Measurements from ENCODE around the gene SLA2. TPM values are rescaled to one million over a fixed set of nuclear protein-coding genes. Genes with fewer than 3 reads are reported as not detected.
A peak's percentile ranks its signal among the peaks of the same experiment; 100 is the strongest.

The SLA2 gene
- total and polyA plus RNA-seq, 2 of the 8 experiments (the other 6 are each of a cell fraction or from before 2014, with no cell fraction given) = 0.18 TPM; not detected in 1

- DNase-seq (ENCODE audit: low read depth in 1 of 2, low spot score in 2 of 2) = no peak
- Histone ChIP-seq H3K14ac (ENCODE audit: insufficient read length) (no peak overlapping the region), H3K27me3 (replicated peaks in 1 of 4; ENCODE audit: control insufficient read depth in 3 of 4, extremely low read depth in 1 of 4, insufficient read depth in 3 of 4, low read length in 3 of 4) (no peaks in the 10 kb centered on the region), H3K4me3 (ENCODE audit: extremely low read depth in 1 of 4, insufficient read depth in 2 of 4, low read depth in 3 of 4, low read length in 4 of 4) (no peak overlapping the region), H3K79me1 (ENCODE audit: low read depth, low read length) (peaks cover 7% of the 10 kb centered on the region), H2AFZ (ENCODE audit: low read length) (no peak overlapping the region), H3K4me2 (ENCODE audit: insufficient read depth in 1 of 2, low read depth in 2 of 2, low read length in 2 of 2) (no peak overlapping the region), H4K5ac (ENCODE audit: insufficient read length, low read depth, low read length) (no peak overlapping the region), H3K4ac (replicated peaks; ENCODE audit: insufficient read length, low read depth, low read length) (no peak overlapping the region), H3K23me2 (ENCODE audit: low read depth, low read length) (peaks cover 12% of the 10 kb centered on the region), H2BK15ac (ENCODE audit: low read length) (no peak overlapping the region), H3K18ac (ENCODE audit: extremely low read depth, low read length) (no peak overlapping the region), H4K20me1 (replicated peaks in 1 of 2; ENCODE audit: control insufficient read depth in 1 of 2, insufficient read depth in 2 of 2, low read length in 2 of 2) (peaks cover 4% of the 10 kb centered on the region in 2 experiments), H3K56ac (replicated peaks; ENCODE audit: insufficient read length, low read depth, low read length) (no peak overlapping the region), H2AK5ac (ENCODE audit: low read depth, low read length) (no peak overlapping the region), H3K79me2 (ENCODE audit: control insufficient read depth in 1 of 2, insufficient read depth in 2 of 2, low read length in 2 of 2) (peaks cover 16 to 50% of the 10 kb centered on the region in 2 experiments), H2BK5ac (ENCODE audit: low read depth, low read length) (no peak overlapping the region; the same call in 1 of the 2 replicates), H3K4me1 (replicated peaks in 1 of 4; ENCODE audit: control insufficient read depth in 3 of 4, insufficient read depth in 4 of 4, low read length in 3 of 4) (peaks cover 0 to 9% (median 6%) of the 10 kb centered on the region in 4 experiments; a peak in 6 of 7 replicates), H3K36me3 (ENCODE audit: control insufficient read depth in 2 of 4, insufficient read depth in 4 of 4, low read length in 3 of 4) (peaks cover 4 to 45% (median 22%) of the 10 kb centered on the region in 4 experiments), H4K8ac (ENCODE audit: extremely low read depth, insufficient read depth, low read length) (peak overlapping the region; percentile 82; the same call in 1 of the 2 replicates), H3K9ac (replicated peaks in 1 of 4; ENCODE audit: extremely low read depth in 1 of 4, low read depth in 3 of 4, low read length in 3 of 4) (no peak overlapping the region), H3K27ac (ENCODE audit: low read depth, low read length) (no peak overlapping the region), H2BK20ac (ENCODE audit: low read length) (no peak overlapping the region), H3K23ac (ENCODE audit: insufficient read length) (no peak overlapping the region), H2BK120ac (replicated peaks; ENCODE audit: low read depth, low read length) (no peak overlapping the region), H3K9me3 (ENCODE audit: insufficient read depth in 2 of 2, low read depth in 1 of 2, low read length in 1 of 2) (no peaks in the 10 kb centered on the region), H2BK12ac (ENCODE audit: low read depth, low read length) (0 out of 2 replicates have a peak overlapping the region, but pooled peaks have one; percentile 50), H4K91ac (replicated peaks; ENCODE audit: insufficient read length, low read length) (peak overlapping the region; percentile 22)
- WGBS, 2 experiments (ENCODE audit: extremely low coverage in 1 of 2, insufficient coverage in 1 of 2, insufficient read length in 1 of 2, insufficient replicate concordance in 2 of 2, low coverage in 1 of 2, low lambda C conversion rate in 2 of 2, missing lambda C conversion rate in 1 of 2) = 87% methylated on average over 14 of the region's 15 CpGs; no CpG with 5 or more reads in 1 of the 2 experiments
- no peak for FAIRE-seq
- CTCF ChIA-PET (ENCODE audit: partially characterized antibody) = interaction anchor here (0.7 to 18.0 kb wide), 2 partner anchors 11 to 21 kb away, joined by 3 to 202 read pairs; no protein-coding TSS in a partner anchor
- POLR2A ChIA-PET (ENCODE audit: partially characterized antibody) = interaction anchor here (17.6 kb wide), 1 partner anchor 15 kb away, joined by 388 read pairs; the partner anchor contains the start of gene RAB5IF
- TF ChIP-seq CHD2 (IDR thresholded peaks at IDR 0.05; ENCODE audit: low read length) (no peak), TCF12 (IDR thresholded peaks at IDR 0.05; ENCODE audit: low read depth, low read length) (no peak), NRF1 (IDR thresholded peaks at IDR 0.05; ENCODE audit: low read depth, low read length) (no peak), YY1 (IDR thresholded peaks at IDR 0.05; ENCODE audit: low read depth, low read length) (no peak), SP2 (IDR thresholded peaks at IDR 0.05; ENCODE audit: low read length) (no peak), ATF2 (IDR thresholded peaks at IDR 0.05; ENCODE audit: low read length) (no peak), SIN3A (conservative IDR thresholded peaks at IDR 0.05 in 1 of 2, IDR thresholded peaks at IDR 0.05 in 1 of 2; ENCODE audit: low read depth in 1 of 2, low read length in 2 of 2) (no peak), JUND (IDR thresholded peaks at IDR 0.05; ENCODE audit: low read length) (no peak), TEAD4 (IDR thresholded peaks at IDR 0.05; ENCODE audit: low read depth, low read length) (no peak)
- TF ChIP-seq, protein P1, sequence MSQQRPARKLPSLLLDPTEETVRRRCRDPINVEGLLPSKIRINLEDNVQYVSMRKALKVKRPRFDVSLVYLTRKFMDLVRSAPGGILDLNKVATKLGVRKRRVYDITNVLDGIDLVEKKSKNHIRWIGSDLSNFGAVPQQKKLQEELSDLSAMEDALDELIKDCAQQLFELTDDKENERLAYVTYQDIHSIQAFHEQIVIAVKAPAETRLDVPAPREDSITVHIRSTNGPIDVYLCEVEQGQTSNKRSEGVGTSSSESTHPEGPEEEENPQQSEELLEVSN (IDR thresholded peaks at IDR 0.05) = no peak
Measured at GRCh38 chr20:36578356-36579041, 67.5 kb downstream of the SLA2 start.
